HG03575 (cell line): Measurements from ENCODE around the gene SLC28A2.
A peak's percentile ranks its signal among the peaks of the same experiment; 100 is the strongest.
"Not testable (repeated sequence)": the region's sequence is repeated elsewhere in the genome, so short reads cannot be mapped to it uniquely, and the experiment has no call there.

Source experiments
- ATAC-seq: cut with Tn5 transposase; IDR thresholded peaks from one replicate; pipeline ENCODE4 v1.9.1; 2021; ENCODE audit not compliant: unreplicated experiment, insufficient number of reproducible peaks, low FRiP score; ENCODE audit errors: extremely low read depth

SLC28A2 gene

GRCh38 chr15:45254405-45254804, 2.4 kb downstream of the SLC28A2 start:
- ATAC-seq, result no peak

GRCh38 chr15:45254824-45255223, 2.8 kb downstream of the SLC28A2 start:
- not testable (repeated sequence) for ATAC-seq

GRCh38 chr15:45259796-45260195, 7.8 kb downstream of the SLC28A2 start:
- ATAC-seq, result no peak

GRCh38 chr15:45262906-45263461, 10.9 kb downstream of the SLC28A2 start:
- no peak for ATAC-seq

GRCh38 chr15:45263854-45264253, 11.8 kb downstream of the SLC28A2 start:
- ATAC-seq, result no peak

- ATAC-seq, result no peak
Observed at GRCh38 chr15:45265506-45265905, 13.5 kb downstream of the SLC28A2 start.

GRCh38 chr15:45268135-45268534, 16.1 kb downstream of the SLC28A2 start:
- no peak for ATAC-seq

- no peak for ATAC-seq
Observed at GRCh38 chr15:45274636-45275380, 22.8 kb downstream of the SLC28A2 start.

- no peak for ATAC-seq
Observed at GRCh38 chr15:45276831-45277230, 24.8 kb downstream of the SLC28A2 start.

- peak; percentile 94 for ATAC-seq
Observed at GRCh38 chr15:45279024-45279698, 27.1 kb downstream of the SLC28A2 start.

GRCh38 chr15:45285413-45285812, 33.4 kb downstream of the SLC28A2 start:
- ATAC-seq, result no peak

GRCh38 chr15:45287390-45287956, 35.4 kb downstream of the SLC28A2 start:
- ATAC-seq, result no peak

GRCh38 chr15:45288947-45289346, 36.9 kb downstream of the SLC28A2 start:
- no peak for ATAC-seq

- no peak for ATAC-seq
Observed at GRCh38 chr15:45291822-45292582, 40.0 kb downstream of the SLC28A2 start.

- ATAC-seq, result not testable (repeated sequence)
Observed at GRCh38 chr15:45293326-45293725, 41.3 kb downstream of the SLC28A2 start.

- ATAC-seq, result not testable (repeated sequence)
Observed at GRCh38 chr15:45298964-45299378, 46.9 kb downstream of the SLC28A2 start.

- no peak for ATAC-seq
Observed at GRCh38 chr15:45304711-45305110, 52.7 kb downstream of the SLC28A2 start.

GRCh38 chr15:45306105-45306504, 54.1 kb downstream of the SLC28A2 start:
- ATAC-seq, result no peak

- no peak for ATAC-seq
Observed at GRCh38 chr15:45307230-45307924, 55.3 kb downstream of the SLC28A2 start.
